HG02870 (cell line): ENCODE data around the gene WDR36.

Experiments
- ATAC-seq: cut with Tn5 transposase; IDR thresholded peaks from one replicate; pipeline ENCODE4 v1.9.1; 2021; ENCODE audit warnings: mild to moderate bottlenecking, moderate library complexity; ENCODE audit not compliant: unreplicated experiment

WDR36 gene

GRCh38 chr5:111092062-111092853 lies at the start of gene WDR36:
WDR36 (plus strand) TSS chr5:111092348; CDS start chr5:111092457, 109 bp downstream.
- peak; percentile 91 for ATAC-seq

- ATAC-seq: no peak
Measured at GRCh38 chr5:111043712-111044506, 48.2 kb upstream of the WDR36 start.

- ATAC-seq: no peak
Measured at GRCh38 chr5:111058064-111058463, 34.1 kb upstream of the WDR36 start.

GRCh38 chr5:111060169-111060568 lies 32.0 kb upstream of the WDR36 start:
- ATAC-seq: no peak

- no peak for ATAC-seq
Measured at GRCh38 chr5:111061618-111062017, 30.5 kb upstream of the WDR36 start.

- ATAC-seq: peak; percentile 47
Measured at GRCh38 chr5:111063709-111064322, 28.3 kb upstream of the WDR36 start.

- ATAC-seq: no peak
Measured at GRCh38 chr5:111066261-111066938, 25.7 kb upstream of the WDR36 start.

GRCh38 chr5:111068213-111068612 lies 23.9 kb upstream of the WDR36 start:
- no peak for ATAC-seq

- no peak for ATAC-seq
Measured at GRCh38 chr5:111069839-111070238, 22.3 kb upstream of the WDR36 start.

- peak; percentile 38 for ATAC-seq
Measured at GRCh38 chr5:111070272-111071134, 21.6 kb upstream of the WDR36 start.

- ATAC-seq: no peak
Measured at GRCh38 chr5:111071413-111071812, 20.7 kb upstream of the WDR36 start, which contains the start of gene TSLP. TSLP (plus strand) TSS chr5:111071713; CDS start chr5:111071891, 178 bp downstream.

- ATAC-seq: peak; percentile 78
Measured at GRCh38 chr5:111072949-111073682, 19.0 kb upstream of the WDR36 start.

GRCh38 chr5:111074244-111074643 lies 17.9 kb upstream of the WDR36 start:
- no peak for ATAC-seq

- no peak for ATAC-seq
Measured at GRCh38 chr5:111075520-111075919, 16.6 kb upstream of the WDR36 start.

- no peak for ATAC-seq
Measured at GRCh38 chr5:111076091-111076490, 16.1 kb upstream of the WDR36 start.

- ATAC-seq: no peak
Measured at GRCh38 chr5:111077678-111078077, 14.5 kb upstream of the WDR36 start.

GRCh38 chr5:111079846-111080245 lies 12.3 kb upstream of the WDR36 start:
- ATAC-seq: no peak

- ATAC-seq: no peak
Measured at GRCh38 chr5:111083323-111083722, 8.8 kb upstream of the WDR36 start.

- no peak for ATAC-seq
Measured at GRCh38 chr5:111095982-111096381, 3.8 kb downstream of the WDR36 start.
